HCT116 (cell line): ENCODE results near the gene TCF7L1.

Experiments
- CEBPB ChIP-seq: IDR thresholded peaks from 2 replicates; pipeline ENCODE4 v1.6.1; 2012; ENCODE audit warnings: low read depth
- CTCF ChIP-seq, 3 experiments: fragments of 200-600 bp in 1 of 3; sonication (generic) in 1 of 3; IDR thresholded peaks in 2 of 3; conservative IDR thresholded peaks in 1 of 3; 2 replicates each; pipeline ENCODE4 v1.5.1; 2012 to 2017; ENCODE audit warnings: low read depth in 2 of 3, low read length in 2 of 3, antibody characterized with exemption in 1 of 3, borderline replicate concordance in 1 of 3, control low read depth in 1 of 3, mild to moderate bottlenecking in 1 of 3, mixed read lengths in 1 of 3, mixed run types in 1 of 3, moderate library complexity in 1 of 3; ENCODE audit not compliant: insufficient read depth in 1 of 3
- EGR1 ChIP-seq: IDR thresholded peaks from 2 replicates; pipeline ENCODE4 v1.6.1; 2012; ENCODE audit warnings: low read depth
- EZH2 ChIP-seq: fragments of 200-600 bp; sonication (generic); IDR thresholded peaks from 2 replicates; pipeline ENCODE4 v1.6.1; 2017; ENCODE audit warnings: antibody characterized with exemption, mixed run types
- FOSL1 ChIP-seq: IDR thresholded peaks from 2 replicates; pipeline ENCODE4 v1.6.1; 2012; ENCODE audit warnings: low read depth
- POLR2A ChIP-seq: IDR thresholded peaks from 2 replicates; pipeline ENCODE4 v1.7.0; 2011; ENCODE audit warnings: borderline replicate concordance; ENCODE audit not compliant: insufficient read depth, insufficient read length; ENCODE audit errors: extremely low read depth
- RAD21 ChIP-seq: IDR thresholded peaks from 2 replicates; pipeline ENCODE4 v1.6.1; 2012; ENCODE audit warnings: low read depth, mild to moderate bottlenecking
- SIN3A ChIP-seq: IDR thresholded peaks from 2 replicates; pipeline ENCODE4 v1.6.1; 2012; ENCODE audit warnings: low read depth

DNA sequence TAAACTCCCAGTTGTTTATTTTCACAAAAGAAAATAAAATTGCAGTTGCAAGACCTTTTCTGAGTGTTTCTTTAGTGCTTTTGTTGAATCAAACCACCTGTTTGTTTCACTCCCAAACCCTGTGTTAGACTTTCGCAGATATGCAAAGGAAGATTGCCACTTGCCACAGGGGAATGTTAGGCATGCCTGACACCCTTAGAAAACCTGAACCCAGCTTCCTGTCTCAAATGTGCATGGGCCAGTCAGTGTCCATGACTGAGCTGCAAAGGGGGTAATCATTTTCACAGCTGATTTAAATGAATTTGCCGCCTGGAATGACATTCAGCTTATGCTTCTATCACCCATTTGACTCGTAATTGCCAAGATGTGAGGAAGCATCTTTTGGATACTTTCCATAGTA is 177.1 kb downstream of the TCF7L1 start:
- no peak for TF ChIP-seq CTCF (IDR thresholded peaks at IDR 0.05 in 2 of 3, conservative IDR thresholded peaks at IDR 0.05 in 1 of 3; ENCODE audit: borderline replicate concordance in 1 of 3, insufficient read depth in 1 of 3, low read depth in 2 of 3, low read length in 2 of 3)
- TF ChIP-seq POLR2A: no peak
- TF ChIP-seq EGR1: no peak
- TF ChIP-seq FOSL1: no peak
- TF ChIP-seq SIN3A: no peak
- TF ChIP-seq CEBPB: no peak
- TF ChIP-seq RAD21: no peak
- TF ChIP-seq EZH2: no peak
